WTC11 (cell line): ENCODE data around the gene CDC42EP2.

Experiments used
- NFE2L1 ChIP-seq: sonication (generic); formaldehyde crosslinking; IDR thresholded peaks from 2 replicates; pipeline ENCODE4 v1.8.1; 2023; ENCODE audit warnings: missing genetic modification reagents
- ZBTB21 ChIP-seq: sonication (generic); formaldehyde crosslinking; IDR thresholded peaks from 2 replicates; pipeline ENCODE4 v1.8.1; 2023; ENCODE audit warnings: mild to moderate bottlenecking, missing genetic modification reagents, borderline replicate concordance
- TF ChIP-seq, protein P1 (sequence below): fragments of 200-600 bp; IDR thresholded peaks from 2 replicates; pipeline ENCODE4 v1.8.0; 2022; ENCODE audit warnings: antibody characterized with exemption
- TF ChIP-seq, protein P2 (sequence below): sonication (generic); formaldehyde crosslinking; IDR thresholded peaks from 2 replicates; pipeline ENCODE4 v1.8.0; 2022; ENCODE audit warnings: mild to moderate bottlenecking, missing genetic modification reagents

DNA sequence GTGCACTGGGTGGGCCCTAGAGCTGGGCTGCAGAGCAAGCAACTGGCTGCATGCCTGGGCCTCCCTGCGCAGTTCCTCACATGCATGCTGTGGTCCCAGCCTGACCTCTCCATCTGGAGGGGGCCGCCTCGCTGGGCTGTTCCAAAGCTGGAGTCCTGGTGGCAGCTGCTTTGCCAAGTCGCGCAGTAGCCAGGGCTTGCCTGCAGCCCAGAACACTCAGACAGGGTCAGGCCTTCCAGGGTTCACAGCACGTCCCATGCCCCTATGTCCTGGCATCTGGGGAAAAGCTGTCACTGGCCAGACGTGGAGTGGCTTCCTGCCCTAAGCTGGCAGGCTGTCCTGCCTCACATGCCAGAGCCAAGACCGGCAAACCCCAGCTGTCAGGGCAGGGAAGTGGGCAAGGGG is 16.5 kb upstream of the CDC42EP2 start:
- TF ChIP-seq, protein P1, sequence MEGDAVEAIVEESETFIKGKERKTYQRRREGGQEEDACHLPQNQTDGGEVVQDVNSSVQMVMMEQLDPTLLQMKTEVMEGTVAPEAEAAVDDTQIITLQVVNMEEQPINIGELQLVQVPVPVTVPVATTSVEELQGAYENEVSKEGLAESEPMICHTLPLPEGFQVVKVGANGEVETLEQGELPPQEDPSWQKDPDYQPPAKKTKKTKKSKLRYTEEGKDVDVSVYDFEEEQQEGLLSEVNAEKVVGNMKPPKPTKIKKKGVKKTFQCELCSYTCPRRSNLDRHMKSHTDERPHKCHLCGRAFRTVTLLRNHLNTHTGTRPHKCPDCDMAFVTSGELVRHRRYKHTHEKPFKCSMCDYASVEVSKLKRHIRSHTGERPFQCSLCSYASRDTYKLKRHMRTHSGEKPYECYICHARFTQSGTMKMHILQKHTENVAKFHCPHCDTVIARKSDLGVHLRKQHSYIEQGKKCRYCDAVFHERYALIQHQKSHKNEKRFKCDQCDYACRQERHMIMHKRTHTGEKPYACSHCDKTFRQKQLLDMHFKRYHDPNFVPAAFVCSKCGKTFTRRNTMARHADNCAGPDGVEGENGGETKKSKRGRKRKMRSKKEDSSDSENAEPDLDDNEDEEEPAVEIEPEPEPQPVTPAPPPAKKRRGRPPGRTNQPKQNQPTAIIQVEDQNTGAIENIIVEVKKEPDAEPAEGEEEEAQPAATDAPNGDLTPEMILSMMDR: no peak
- TF ChIP-seq NFE2L1 (CRISPR knock-in tag): no peak
- TF ChIP-seq ZBTB21 (CRISPR knock-in tag): no peak
- TF ChIP-seq, protein P2, sequence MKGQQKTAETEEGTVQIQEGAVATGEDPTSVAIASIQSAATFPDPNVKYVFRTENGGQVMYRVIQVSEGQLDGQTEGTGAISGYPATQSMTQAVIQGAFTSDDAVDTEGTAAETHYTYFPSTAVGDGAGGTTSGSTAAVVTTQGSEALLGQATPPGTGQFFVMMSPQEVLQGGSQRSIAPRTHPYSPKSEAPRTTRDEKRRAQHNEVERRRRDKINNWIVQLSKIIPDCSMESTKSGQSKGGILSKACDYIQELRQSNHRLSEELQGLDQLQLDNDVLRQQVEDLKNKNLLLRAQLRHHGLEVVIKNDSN (CRISPR knock-in tag): no peak
